Sigmoid colon (tissue), 4 donors: ENCODE results near the gene IPO13.

ENCODE experiments used
- CTCF ChIP-seq, 4 experiments: fragments of 450-650 bp in 3 of 4; fragments of 200-600 bp in 1 of 4; IDR thresholded peaks; one replicate each; pipeline ENCODE4 v1.5.1; 2016 to 2019; ENCODE audit warnings: antibody characterized with exemption in 4 of 4, mild to moderate bottlenecking in 3 of 4, moderate library complexity in 2 of 4
- EP300 ChIP-seq, 4 donors: sonication (generic); formaldehyde crosslinking; IDR thresholded peaks; one replicate each; pipeline ENCODE4 v1.6.1; 2017; ENCODE audit warnings: antibody characterized with exemption in 4 of 4
- POLR2A ChIP-seq, 2 donors: fragments of 450-650 bp; IDR thresholded peaks; one replicate each; pipeline ENCODE4 v1.6.1; 2016; ENCODE audit warnings: antibody characterized with exemption in 2 of 2, mild to moderate bottlenecking in 2 of 2, moderate library complexity in 2 of 2

- TF ChIP-seq CTCF (IDR thresholded peaks at IDR 0.05) (no peak), EP300 (IDR thresholded peaks at IDR 0.05) (no peak), POLR2A (IDR thresholded peaks at IDR 0.05) (no peak)
These were observed 44.4 kb downstream of the IPO13 start for GRCh38 chr1:43991200-43991475.
